GM13976 (cell line): ENCODE measurements around the gene AOX1.
"Not testable (repeated sequence)": the region's sequence is repeated elsewhere in the genome, so short reads cannot be mapped to it uniquely, and the experiment has no call there.

Source experiments
- DNase-seq: peaks from one replicate; pipeline ENCODE4 v3.0.0; 2012; ENCODE audit warnings: low spot score
- CTCF ChIP-seq: IDR thresholded peaks from 2 replicates; pipeline ENCODE4 v1.5.1; 2012; ENCODE audit warnings: borderline replicate concordance, mild to moderate bottlenecking; ENCODE audit not compliant: insufficient read depth; ENCODE audit errors: extremely low read depth, missing control alignments, control extremely low read depth
- in situ Hi-C: fragments of 300-500 bp; cut with MboI; formaldehyde crosslinking; loops from one replicate; pipeline ENCODE4 v1.12.0; 2022; ENCODE audit warnings: low sequenced_read_pairs, mixed read lengths, inconsistent platforms; ENCODE audit not compliant: unreplicated experiment

Gene AOX1

GRCh38 chr2:200624026-200624425 is 38.2 kb downstream of the AOX1 start:
- no peak for DNase-seq

GRCh38 chr2:200624658-200625057 is 38.8 kb downstream of the AOX1 start:
- in situ Hi-C loops = no loop called here
- DNase-seq = no peak
- no peak for TF ChIP-seq CTCF

More at GRCh38 chr2:200624026-200624425, 38.2 kb downstream of the AOX1 start:
- no peak for TF ChIP-seq CTCF
- in situ Hi-C loops = no loop called here

- no peak for DNase-seq
- TF ChIP-seq CTCF = no peak
- in situ Hi-C loops = no loop called here
Measured at GRCh38 chr2:200625282-200625681, 39.5 kb downstream of the AOX1 start.

GRCh38 chr2:200625958-200626363 is 40.1 kb downstream of the AOX1 start:
- in situ Hi-C loops = no loop called here
- TF ChIP-seq CTCF = no peak
- no peak for DNase-seq

- no peak for TF ChIP-seq CTCF
Measured at GRCh38 chr2:200627110-200627770, 41.4 kb downstream of the AOX1 start.

GRCh38 chr2:200628461-200628860 is 42.6 kb downstream of the AOX1 start:
- DNase-seq, in situ Hi-C loops: not testable (repeated sequence)

More at GRCh38 chr2:200627110-200627770, 41.4 kb downstream of the AOX1 start:
- in situ Hi-C loops = no loop called here
- DNase-seq = no peak

GRCh38 chr2:200631287-200631686 is 45.5 kb downstream of the AOX1 start:
- in situ Hi-C loops = no loop called here
- no peak for DNase-seq
- TF ChIP-seq CTCF = no peak
